ENCODE results near the gene TYSND1.
A peak's percentile ranks its signal among the peaks of the same experiment; 100 is the strongest.
"Not testable (repeated sequence)": the region's sequence is repeated elsewhere in the genome, so short reads cannot be mapped to it uniquely, and the experiment has no call there.

Gene TYSND1

GRCh38 chr10:70146489-70147258, at the start of gene TYSND1:
TSS of gene TYSND1 (minus strand) at chr10:70146700. CDS start at chr10:70146586, 114 bp downstream.
- DNase-seq (ENCODE audit: low spot score) = peak; percentile 99

GRCh38 chr10:70193391-70193844, 46.9 kb upstream of the TYSND1 start:
- no peak for DNase-seq (ENCODE audit: low spot score)

GRCh38 chr10:70192326-70192968, 45.9 kb upstream of the TYSND1 start:
- DNase-seq (ENCODE audit: low spot score) = no peak

- DNase-seq (ENCODE audit: low spot score) = no peak
Measured at GRCh38 chr10:70191972-70192305, 45.4 kb upstream of the TYSND1 start.

- DNase-seq (ENCODE audit: low spot score) = no peak
Measured at GRCh38 chr10:70191161-70191971, 44.9 kb upstream of the TYSND1 start.

- no peak for DNase-seq (ENCODE audit: low spot score)
Measured at GRCh38 chr10:70190581-70190980, 44.1 kb upstream of the TYSND1 start.

- no peak for DNase-seq (ENCODE audit: low spot score)
Measured at GRCh38 chr10:70190102-70190501, 43.6 kb upstream of the TYSND1 start.

GRCh38 chr10:70188768-70189167, 42.3 kb upstream of the TYSND1 start:
- DNase-seq (ENCODE audit: low spot score) = no peak

- DNase-seq (ENCODE audit: low spot score) = no peak
Measured at GRCh38 chr10:70186571-70186970, 40.1 kb upstream of the TYSND1 start.

GRCh38 chr10:70186090-70186489, 39.6 kb upstream of the TYSND1 start:
- no peak for DNase-seq (ENCODE audit: low spot score)

GRCh38 chr10:70183304-70183703, 36.8 kb upstream of the TYSND1 start:
- no peak for DNase-seq (ENCODE audit: low spot score)

- not testable (repeated sequence) for DNase-seq (ENCODE audit: low spot score)
Measured at GRCh38 chr10:70179209-70179608, 32.7 kb upstream of the TYSND1 start.

GRCh38 chr10:70178139-70178725, 31.7 kb upstream of the TYSND1 start:
- no peak for DNase-seq (ENCODE audit: low spot score)

- no peak for DNase-seq (ENCODE audit: low spot score)
Measured at GRCh38 chr10:70176441-70176840, 29.9 kb upstream of the TYSND1 start.

- DNase-seq (ENCODE audit: low spot score) = no peak
Measured at GRCh38 chr10:70175516-70175915, 29.0 kb upstream of the TYSND1 start.

GRCh38 chr10:70174058-70174741, 27.7 kb upstream of the TYSND1 start:
- DNase-seq (ENCODE audit: low spot score) = no peak

- peak; percentile 35 for DNase-seq (ENCODE audit: low spot score)
Measured at GRCh38 chr10:70169649-70170364, 23.3 kb upstream of the TYSND1 start.

GRCh38 chr10:70169011-70169410, 22.5 kb upstream of the TYSND1 start:
- DNase-seq (ENCODE audit: low spot score) = no peak

GRCh38 chr10:70167246-70167645, 20.7 kb upstream of the TYSND1 start:
- DNase-seq (ENCODE audit: low spot score) = no peak

GRCh38 chr10:70166394-70166793, 19.9 kb upstream of the TYSND1 start:
- no peak for DNase-seq (ENCODE audit: low spot score)

- DNase-seq (ENCODE audit: low spot score) = no peak
Measured at GRCh38 chr10:70164163-70164562, 17.7 kb upstream of the TYSND1 start.
